ENCODE results near the gene DNAH7. TPM values are rescaled to one million over a fixed set of nuclear protein-coding genes. Genes with fewer than 3 reads are reported as not detected.

DNAH7 gene
- total and polyA plus RNA-seq, 2 donors (not counting 1 experiment from before 2014, with no cell fraction given), result 0.37 to 0.99 TPM

- no peak overlapping the region for H3K9ac ChIP-seq (ENCODE audit: insufficient read depth, low read length)
- peaks cover 7% of the 10 kb centered on the region for H3K4me1 ChIP-seq (ENCODE audit: control insufficient read depth, extremely low read depth, insufficient read depth, low read length)
- TF ChIP-seq CTCF (conservative IDR thresholded peaks at IDR 0.05 in 1 of 2, IDR thresholded peaks at IDR 0.05 in 1 of 2; ENCODE audit: low read depth in 1 of 2, low read length in 2 of 2) (no peak), EZH2 (IDR thresholded peaks at IDR 0.05; ENCODE audit: low read length, missing control alignments) (no peak)
- H4K20me1 ChIP-seq (ENCODE audit: control insufficient read depth, extremely low read depth, insufficient read depth, low read length), result no peaks in the 10 kb centered on the region
- H2AFZ ChIP-seq (ENCODE audit: low read length), result no peak overlapping the region
- DNase-seq (ENCODE audit: low read depth in 2 of 2), result peak; percentile 77 to 85
- peak overlapping the region; percentile 14 for H3K27ac ChIP-seq (ENCODE audit: insufficient read depth, low read length)
- H3K79me2 ChIP-seq (ENCODE audit: control insufficient read depth, insufficient read depth, low read length), result no peaks in the 10 kb centered on the region
- H3K36me3 ChIP-seq (ENCODE audit: control insufficient read depth, insufficient read depth, low read length), result no peaks in the 10 kb centered on the region
- H3K4me2 ChIP-seq (ENCODE audit: extremely low read depth, insufficient read depth, low read length), result peak overlapping the region; percentile 28
- H3K27me3 ChIP-seq (ENCODE audit: control insufficient read depth, insufficient read depth, low read length), result no peaks in the 10 kb centered on the region
- no peaks in the 10 kb centered on the region for H3K9me3 ChIP-seq (ENCODE audit: control insufficient read depth, insufficient read depth, low read depth, low read length)
- H3K4me3 ChIP-seq (replicated peaks in 1 of 4; ENCODE audit: control extremely low read depth in 1 of 4, insufficient read depth in 1 of 4, low read depth in 3 of 4, low read length in 4 of 4), result no peak overlapping the region
Measured at GRCh38 chr2:196101325-196101991, 32.8 kb upstream of the DNAH7 start.

- H3K79me2 ChIP-seq (ENCODE audit: control insufficient read depth, insufficient read depth, low read length), result no peaks in the 10 kb centered on the region
- peak in 1 of 2 donors; percentile 45 for DNase-seq (ENCODE audit: low read depth in 2 of 2)
Measured at GRCh38 chr2:196099916-196100315, 31.3 kb upstream of the DNAH7 start.

More at GRCh38 chr2:196099916-196100315, 31.3 kb upstream of the DNAH7 start:
- TF ChIP-seq CTCF (conservative IDR thresholded peaks at IDR 0.05 in 1 of 2, IDR thresholded peaks at IDR 0.05 in 1 of 2; ENCODE audit: low read depth in 1 of 2, low read length in 2 of 2) (no peak), EZH2 (IDR thresholded peaks at IDR 0.05; ENCODE audit: low read length, missing control alignments) (no peak)
- H3K4me1 ChIP-seq (ENCODE audit: control insufficient read depth, extremely low read depth, insufficient read depth, low read length), result peaks cover 7% of the 10 kb centered on the region
- no peaks in the 10 kb centered on the region for H3K36me3 ChIP-seq (ENCODE audit: control insufficient read depth, insufficient read depth, low read length)
- no peak overlapping the region for H3K9ac ChIP-seq (ENCODE audit: insufficient read depth, low read length)
- H3K27ac ChIP-seq (ENCODE audit: insufficient read depth, low read length), result no peak overlapping the region
- no peaks in the 10 kb centered on the region for H3K9me3 ChIP-seq (ENCODE audit: control insufficient read depth, insufficient read depth, low read depth, low read length)
- no peak overlapping the region for H3K4me2 ChIP-seq (ENCODE audit: extremely low read depth, insufficient read depth, low read length)
- H4K20me1 ChIP-seq (ENCODE audit: control insufficient read depth, extremely low read depth, insufficient read depth, low read length), result no peaks in the 10 kb centered on the region
- H3K4me3 ChIP-seq (replicated peaks in 1 of 4; ENCODE audit: control extremely low read depth in 1 of 4, insufficient read depth in 1 of 4, low read depth in 3 of 4, low read length in 4 of 4), result no peak overlapping the region
- H2AFZ ChIP-seq (ENCODE audit: low read length), result no peak overlapping the region
- H3K27me3 ChIP-seq (ENCODE audit: control insufficient read depth, insufficient read depth, low read length), result no peaks in the 10 kb centered on the region

All from fibroblast of lung (primary cell).